ENCODE measurements around the gene TMEM181. TPM values are rescaled to one million over a fixed set of nuclear protein-coding genes. Genes with fewer than 3 reads are reported as not detected.
"Not testable (repeated sequence)": the region's sequence is repeated elsewhere in the genome, so short reads cannot be mapped to it uniquely, and the experiment has no call there.

Gene TMEM181
- total and polyA plus RNA-seq, 4 donors: 6.4 to 15.6 (median 12.6) TPM

- TF ChIP-seq RXRA (IDR thresholded peaks at IDR 0.05) (no peak), ZBTB33 (IDR thresholded peaks at IDR 0.05) (no peak), TAF1 (conservative IDR thresholded peaks at IDR 0.05) (no peak), FOXA2 (IDR thresholded peaks at IDR 0.05) (no peak)
- no peaks in the 10 kb centered on the region for H3K36me3 ChIP-seq (ENCODE audit: control insufficient read depth in 4 of 4, insufficient read depth in 3 of 4, low read depth in 1 of 4, low read length in 3 of 4)
- 59% methylated on average over 3 of the region's 3 CpGs for WGBS
- H3K27me3 ChIP-seq (ENCODE audit: control insufficient read depth in 4 of 4, insufficient read depth in 4 of 4, low read length in 3 of 4): peaks cover 0 to 9% (median under 1%) of the 10 kb centered on the region in 4 donors
- no peak for DNase-seq (ENCODE audit: low spot score)
- peaks cover 0 to 4% (median 2%) of the 10 kb centered on the region in 4 donors for H3K4me1 ChIP-seq (ENCODE audit: control insufficient read depth in 4 of 4, insufficient read depth in 4 of 4, low read length in 3 of 4)
- no peak overlapping the region for H3K9ac ChIP-seq (ENCODE audit: low read depth in 1 of 2, low read length in 2 of 2)
- H3K4me3 ChIP-seq (ENCODE audit: low read depth in 1 of 3, low read length in 3 of 3): no peak overlapping the region
- no peaks in the 10 kb centered on the region for H3K9me3 ChIP-seq (ENCODE audit: control insufficient read depth in 4 of 4, low read length in 3 of 4)
- H3K27ac ChIP-seq (ENCODE audit: low read depth in 1 of 2, low read length in 2 of 2): no peak overlapping the region
Measured at GRCh38 chr6:158519300-158519699, 40.6 kb upstream of the TMEM181 start.

- H3K36me3 ChIP-seq (ENCODE audit: control insufficient read depth in 4 of 4, insufficient read depth in 3 of 4, low read depth in 1 of 4, low read length in 3 of 4): no peaks in the 10 kb centered on the region
- H3K27me3 ChIP-seq (ENCODE audit: control insufficient read depth in 4 of 4, insufficient read depth in 4 of 4, low read length in 3 of 4): peaks cover 0 to 9% (median under 1%) of the 10 kb centered on the region in 4 donors
- H3K9ac ChIP-seq (ENCODE audit: low read depth in 1 of 2, low read length in 2 of 2): no peak overlapping the region
- H3K27ac ChIP-seq (ENCODE audit: low read depth in 1 of 2, low read length in 2 of 2): no peak overlapping the region
- TF ChIP-seq ZBTB33 (IDR thresholded peaks at IDR 0.05): no peak
- TF ChIP-seq NR2F2 (IDR thresholded peaks at IDR 0.05): no peak
- no peak for TF ChIP-seq CTCF (IDR thresholded peaks at IDR 0.05; ENCODE audit: low read depth, low read length, missing input control)
- no peak for TF ChIP-seq JUND (IDR thresholded peaks at IDR 0.05)
- no peak for TF ChIP-seq SP1 (IDR thresholded peaks at IDR 0.05)
- no peak for TF ChIP-seq HNF4A (conservative IDR thresholded peaks at IDR 0.05)
- no peak for TF ChIP-seq YY1 (IDR thresholded peaks at IDR 0.05)
- no peak for TF ChIP-seq ATF3 (IDR thresholded peaks at IDR 0.05)
- TF ChIP-seq RXRA (IDR thresholded peaks at IDR 0.05): no peak
- no peak for TF ChIP-seq FOXA1 (IDR thresholded peaks at IDR 0.05)
- no peak for TF ChIP-seq GABPA (IDR thresholded peaks at IDR 0.05 in 1 of 2, conservative IDR thresholded peaks at IDR 0.05 in 1 of 2)
- TF ChIP-seq FOXA2 (IDR thresholded peaks at IDR 0.05): no peak
- no peak for TF ChIP-seq TAF1 (conservative IDR thresholded peaks at IDR 0.05)
- TF ChIP-seq REST (IDR thresholded peaks at IDR 0.05): no peak
- TF ChIP-seq HNF4G (IDR thresholded peaks at IDR 0.05): no peak
- no peak for TF ChIP-seq RAD21 (IDR thresholded peaks at IDR 0.05)
- TF ChIP-seq EGR1 (IDR thresholded peaks at IDR 0.05; ENCODE audit: low read depth in 2 of 2): no peak
- TF ChIP-seq MAX (IDR thresholded peaks at IDR 0.05): no peak
- no peak overlapping the region for H3K4me3 ChIP-seq (ENCODE audit: low read depth in 1 of 3, low read length in 3 of 3)
- peaks cover 0 to 4% (median 2%) of the 10 kb centered on the region in 4 donors for H3K4me1 ChIP-seq (ENCODE audit: control insufficient read depth in 4 of 4, insufficient read depth in 4 of 4, low read length in 3 of 4)
- no peak for DNase-seq (ENCODE audit: low spot score)
- H3K9me3 ChIP-seq (ENCODE audit: control insufficient read depth in 4 of 4, low read length in 3 of 4): no peaks in the 10 kb centered on the region
- WGBS: 60% methylated on average over 4 of the region's 4 CpGs
Measured at GRCh38 chr6:158519761-158520160, 40.1 kb upstream of the TMEM181 start.

GRCh38 chr6:158520975-158521374 lies 38.9 kb upstream of the TMEM181 start:
- not testable (repeated sequence) for H3K9ac ChIP-seq (ENCODE audit: low read depth in 1 of 2, low read length in 2 of 2); H3K36me3 ChIP-seq (ENCODE audit: control insufficient read depth in 4 of 4, insufficient read depth in 3 of 4, low read depth in 1 of 4, low read length in 3 of 4); H3K4me1 ChIP-seq (ENCODE audit: control insufficient read depth in 4 of 4, insufficient read depth in 4 of 4, low read length in 3 of 4); H3K9me3 ChIP-seq (ENCODE audit: control insufficient read depth in 4 of 4, low read length in 3 of 4); H3K4me3 ChIP-seq (ENCODE audit: low read depth in 1 of 3, low read length in 3 of 3); H3K27ac ChIP-seq (ENCODE audit: low read depth in 1 of 2, low read length in 2 of 2); DNase-seq (ENCODE audit: low spot score)
- H3K27me3 ChIP-seq (ENCODE audit: control insufficient read depth in 4 of 4, insufficient read depth in 4 of 4, low read length in 3 of 4): peaks cover 0 to 13% (median under 1%) of the 10 kb centered on the region in 4 donors
- WGBS: 92% methylated on average over 7 of the region's 7 CpGs

All from liver (tissue), 9 donors.